ENCODE measurements around the gene GALNT6.
A peak's percentile ranks its signal among the peaks of the same experiment; 100 is the strongest.
"Not testable (repeated sequence)": the region's sequence is repeated elsewhere in the genome, so short reads cannot be mapped to it uniquely, and the experiment has no call there.

Gene GALNT6

DNA sequence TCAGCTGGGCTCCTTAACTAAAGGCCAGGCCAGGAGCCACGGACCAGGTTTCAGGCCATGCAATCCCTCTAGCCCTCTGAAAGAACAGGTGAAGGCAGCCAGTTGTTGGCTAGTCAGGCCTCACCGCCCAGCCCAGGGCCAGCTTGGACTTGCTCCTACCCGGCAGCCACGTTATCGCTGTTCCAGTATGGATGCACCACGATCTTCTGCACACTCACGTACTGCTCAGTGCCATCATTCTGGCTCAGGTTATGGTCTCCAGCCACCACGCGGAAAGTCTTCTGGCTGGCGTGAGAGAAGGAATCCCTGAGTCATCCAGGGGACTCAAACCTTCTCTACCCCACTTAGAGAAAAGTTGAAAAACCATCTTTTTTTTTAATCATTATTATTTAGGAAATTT lies 48.8 kb downstream of the GALNT6 start:
- no peak overlapping the region for H3K4me3 ChIP-seq (ENCODE audit: low read depth, low read length)
- TF ChIP-seq, protein P1, sequence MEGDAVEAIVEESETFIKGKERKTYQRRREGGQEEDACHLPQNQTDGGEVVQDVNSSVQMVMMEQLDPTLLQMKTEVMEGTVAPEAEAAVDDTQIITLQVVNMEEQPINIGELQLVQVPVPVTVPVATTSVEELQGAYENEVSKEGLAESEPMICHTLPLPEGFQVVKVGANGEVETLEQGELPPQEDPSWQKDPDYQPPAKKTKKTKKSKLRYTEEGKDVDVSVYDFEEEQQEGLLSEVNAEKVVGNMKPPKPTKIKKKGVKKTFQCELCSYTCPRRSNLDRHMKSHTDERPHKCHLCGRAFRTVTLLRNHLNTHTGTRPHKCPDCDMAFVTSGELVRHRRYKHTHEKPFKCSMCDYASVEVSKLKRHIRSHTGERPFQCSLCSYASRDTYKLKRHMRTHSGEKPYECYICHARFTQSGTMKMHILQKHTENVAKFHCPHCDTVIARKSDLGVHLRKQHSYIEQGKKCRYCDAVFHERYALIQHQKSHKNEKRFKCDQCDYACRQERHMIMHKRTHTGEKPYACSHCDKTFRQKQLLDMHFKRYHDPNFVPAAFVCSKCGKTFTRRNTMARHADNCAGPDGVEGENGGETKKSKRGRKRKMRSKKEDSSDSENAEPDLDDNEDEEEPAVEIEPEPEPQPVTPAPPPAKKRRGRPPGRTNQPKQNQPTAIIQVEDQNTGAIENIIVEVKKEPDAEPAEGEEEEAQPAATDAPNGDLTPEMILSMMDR (IDR thresholded peaks at IDR 0.05; ENCODE audit: low read depth, low read length): no peak

DNA sequence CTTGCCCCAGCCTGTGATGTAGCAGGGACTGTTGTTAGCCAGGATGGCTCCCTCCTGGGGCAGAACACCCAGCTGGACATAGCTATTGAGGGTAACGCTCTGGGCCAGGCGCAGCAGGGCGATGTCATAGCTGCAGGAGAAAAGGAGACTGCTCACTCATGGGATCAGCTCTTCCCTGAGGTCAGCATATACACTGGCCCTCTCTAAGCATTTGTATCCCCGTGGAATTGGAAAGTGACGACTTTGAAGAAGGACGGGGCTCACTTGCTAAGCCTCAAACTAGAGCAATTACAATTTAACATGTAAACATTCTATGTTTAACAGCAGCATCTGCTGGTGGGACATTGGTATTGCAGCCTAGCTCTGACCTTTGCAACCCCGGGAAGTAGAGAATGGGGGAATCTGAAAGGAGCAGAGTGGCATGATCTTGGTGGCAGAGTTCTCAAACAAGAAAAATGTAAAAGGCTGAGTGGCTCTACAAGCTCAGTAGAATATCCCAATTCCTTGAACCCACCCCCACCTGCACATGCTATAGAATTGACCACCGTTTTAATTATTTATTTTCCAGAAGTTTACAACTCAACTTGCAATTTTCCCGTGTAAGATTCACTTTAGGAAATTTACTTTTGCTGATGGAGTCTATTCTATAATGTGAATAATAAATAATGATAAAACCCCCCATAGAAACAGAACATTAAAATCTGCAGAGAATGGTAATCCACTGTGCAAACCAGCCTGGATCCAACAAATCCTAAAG lies 49.8 kb downstream of the GALNT6 start:
- H3K4me3 ChIP-seq (ENCODE audit: low read depth, low read length): no peak overlapping the region
- TF ChIP-seq, protein P1 (IDR thresholded peaks at IDR 0.05; ENCODE audit: low read depth, low read length): peak; percentile 99

DNA sequence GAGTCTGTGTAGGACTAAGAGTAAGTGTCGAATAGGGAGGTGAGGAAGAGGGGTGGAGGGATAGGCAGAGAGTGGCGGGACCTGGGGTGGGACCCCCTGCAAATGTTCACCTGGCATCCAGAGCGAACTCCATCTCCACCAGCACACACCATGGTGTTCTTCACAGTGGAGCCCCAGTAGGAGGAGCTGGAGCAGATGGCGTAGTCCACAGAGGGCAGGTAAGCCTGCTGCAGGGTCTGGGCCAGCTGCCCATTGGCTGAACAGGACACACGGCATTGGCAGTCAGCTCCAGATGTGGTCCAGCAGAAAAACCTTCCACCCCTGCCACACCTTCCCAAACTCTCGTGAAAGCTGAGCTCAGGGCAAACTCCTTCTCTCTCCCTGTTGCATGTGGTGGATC lies 51.5 kb downstream of the GALNT6 start:
- no peak overlapping the region for H3K4me3 ChIP-seq (ENCODE audit: low read depth, low read length)
- TF ChIP-seq, protein P1 (IDR thresholded peaks at IDR 0.05; ENCODE audit: low read depth, low read length): no peak

DNA sequence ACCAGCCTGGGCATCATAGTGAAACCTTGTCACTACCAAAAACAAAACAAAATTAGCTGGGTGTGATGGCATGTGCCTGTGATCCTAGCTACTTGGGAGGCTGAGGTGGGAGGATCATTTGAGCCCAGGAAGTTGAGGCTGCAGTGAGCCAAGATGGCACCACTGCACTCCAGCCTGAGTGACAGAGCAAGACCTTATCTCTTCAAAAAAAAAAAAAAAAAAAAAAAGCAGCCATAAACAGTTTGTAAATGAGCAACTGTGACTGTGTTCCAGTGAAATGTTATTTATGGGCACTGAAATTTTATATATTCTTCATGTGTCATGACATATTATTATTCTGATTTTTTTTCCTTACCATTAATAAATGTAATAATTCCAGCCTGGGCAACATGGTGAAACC lies 53.9 kb downstream of the GALNT6 start:
- H3K4me3 ChIP-seq (ENCODE audit: low read depth, low read length): not testable (repeated sequence)

DNA sequence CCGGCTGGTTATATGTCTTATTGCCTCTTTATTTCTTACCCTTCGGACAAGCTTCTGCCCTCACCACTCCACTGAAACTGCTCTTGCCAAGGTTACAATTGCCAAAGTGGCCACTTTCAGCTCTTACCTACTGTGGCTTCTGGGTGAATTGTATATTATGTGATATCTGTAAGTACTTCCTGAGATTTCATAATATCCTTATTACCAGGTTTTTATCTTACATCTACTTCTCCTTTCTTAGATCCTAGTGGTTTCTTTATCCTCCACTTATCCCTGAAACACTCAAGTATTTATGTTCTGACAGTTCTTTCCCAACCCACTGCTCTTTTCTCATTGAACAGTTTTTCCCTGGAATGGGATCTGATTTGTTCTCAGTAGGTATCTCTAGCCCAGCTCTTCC lies 55.3 kb downstream of the GALNT6 start:
- TF ChIP-seq, protein P1 (IDR thresholded peaks at IDR 0.05; ENCODE audit: low read depth, low read length): no peak
- H3K4me3 ChIP-seq (ENCODE audit: low read depth, low read length): no peak overlapping the region

DNA sequence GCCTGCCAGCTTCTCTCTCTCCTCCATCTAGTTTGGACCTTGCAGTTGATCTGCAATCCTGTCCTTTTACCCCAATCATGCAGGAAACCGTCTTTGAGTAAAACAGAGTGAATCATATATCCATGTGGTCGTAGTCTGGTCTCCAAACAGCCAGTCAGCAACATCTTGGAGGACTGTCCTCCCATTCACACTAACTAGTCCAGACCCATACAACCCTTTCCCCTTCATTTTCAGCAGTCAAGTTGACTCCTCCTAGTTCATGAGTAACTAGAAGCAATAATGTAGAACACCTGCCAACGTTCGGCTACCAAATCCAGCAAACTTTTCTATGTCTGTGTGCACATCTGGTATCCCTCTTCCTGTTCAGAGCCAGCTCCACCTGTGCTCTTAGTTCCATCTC lies 56.4 kb downstream of the GALNT6 start:
- H3K4me3 ChIP-seq (ENCODE audit: low read depth, low read length): no peak overlapping the region
- TF ChIP-seq, protein P1 (IDR thresholded peaks at IDR 0.05; ENCODE audit: low read depth, low read length): no peak

DNA sequence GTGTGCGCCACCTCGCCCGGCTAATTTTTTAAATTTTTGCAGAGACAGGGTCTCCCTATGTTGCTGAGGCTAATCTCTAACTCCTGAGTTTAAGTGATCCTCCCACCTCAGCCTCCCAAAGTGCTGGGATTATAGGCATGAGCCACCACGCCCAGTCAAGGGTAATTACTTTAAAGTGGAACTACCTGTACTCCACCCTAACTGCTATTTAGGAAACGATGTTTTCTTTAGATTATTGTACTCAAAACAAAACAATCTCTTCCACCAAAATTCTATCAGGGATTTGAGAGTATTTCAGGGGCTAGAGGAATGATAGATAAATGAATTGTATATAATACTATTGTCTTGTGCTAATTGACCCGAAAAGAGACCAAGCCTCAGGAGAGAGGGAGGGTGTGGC lies 57.7 kb downstream of the GALNT6 start:
- no peak overlapping the region for H3K4me3 ChIP-seq (ENCODE audit: low read depth, low read length)
- TF ChIP-seq, protein P1 (IDR thresholded peaks at IDR 0.05; ENCODE audit: low read depth, low read length): no peak

DNA sequence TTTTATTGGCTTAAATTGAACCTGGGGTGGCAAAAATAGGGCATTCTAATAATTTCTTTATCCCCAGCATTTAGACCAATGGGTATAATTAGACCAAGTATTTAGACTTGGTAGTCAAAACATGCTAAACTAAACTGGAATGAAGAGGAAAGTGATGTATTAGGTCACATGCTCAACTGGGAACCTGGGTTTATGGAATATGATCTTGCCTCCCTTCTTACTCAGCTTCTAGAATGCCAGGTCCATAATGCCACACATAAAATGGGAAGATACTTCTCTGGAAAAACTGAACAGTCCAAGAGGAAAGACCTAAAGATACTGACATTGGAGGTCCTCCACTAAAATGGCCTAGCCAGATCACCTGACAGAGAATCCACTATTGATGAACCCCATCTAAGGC lies 61.0 kb downstream of the GALNT6 start:
- TF ChIP-seq, protein P1 (IDR thresholded peaks at IDR 0.05; ENCODE audit: low read depth, low read length): no peak

More for the DNA sequence above, 61.0 kb downstream of the GALNT6 start:
- H3K4me3 ChIP-seq (ENCODE audit: low read depth, low read length): no peak overlapping the region
